NB4 (cell line): ENCODE measurements around the gene DENND1A.

ENCODE experiments used
- TF ChIP-seq, protein P1 (sequence below): IDR thresholded peaks from one replicate; pipeline ENCODE4 v1.5.1; 2012; ENCODE audit warnings: low read depth, low read length
- TF ChIP-seq, protein P2 (sequence below): IDR thresholded peaks from 2 replicates; pipeline ENCODE4 v1.6.1; 2011; ENCODE audit warnings: low read depth, low read length

DNA sequence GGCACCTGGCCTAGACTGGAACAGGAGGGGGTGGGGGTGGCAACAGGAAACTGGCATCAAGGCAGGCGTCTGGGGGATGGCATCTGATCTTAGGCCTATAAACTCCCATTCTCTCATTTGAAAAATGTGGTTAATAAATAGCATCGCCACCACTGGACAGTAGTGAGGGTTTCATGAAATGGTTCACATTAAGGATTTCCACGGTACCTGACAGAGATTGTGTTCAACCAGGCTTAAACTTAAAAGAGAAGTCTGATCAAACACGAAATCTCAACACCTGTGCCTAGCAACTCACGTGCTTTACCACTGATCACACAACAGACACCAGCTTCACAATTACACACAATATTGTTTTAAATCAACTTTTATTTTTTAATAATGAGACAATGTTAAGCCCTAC is 3.0 kb downstream of the DENND1A start:
- TF ChIP-seq, protein P1, sequence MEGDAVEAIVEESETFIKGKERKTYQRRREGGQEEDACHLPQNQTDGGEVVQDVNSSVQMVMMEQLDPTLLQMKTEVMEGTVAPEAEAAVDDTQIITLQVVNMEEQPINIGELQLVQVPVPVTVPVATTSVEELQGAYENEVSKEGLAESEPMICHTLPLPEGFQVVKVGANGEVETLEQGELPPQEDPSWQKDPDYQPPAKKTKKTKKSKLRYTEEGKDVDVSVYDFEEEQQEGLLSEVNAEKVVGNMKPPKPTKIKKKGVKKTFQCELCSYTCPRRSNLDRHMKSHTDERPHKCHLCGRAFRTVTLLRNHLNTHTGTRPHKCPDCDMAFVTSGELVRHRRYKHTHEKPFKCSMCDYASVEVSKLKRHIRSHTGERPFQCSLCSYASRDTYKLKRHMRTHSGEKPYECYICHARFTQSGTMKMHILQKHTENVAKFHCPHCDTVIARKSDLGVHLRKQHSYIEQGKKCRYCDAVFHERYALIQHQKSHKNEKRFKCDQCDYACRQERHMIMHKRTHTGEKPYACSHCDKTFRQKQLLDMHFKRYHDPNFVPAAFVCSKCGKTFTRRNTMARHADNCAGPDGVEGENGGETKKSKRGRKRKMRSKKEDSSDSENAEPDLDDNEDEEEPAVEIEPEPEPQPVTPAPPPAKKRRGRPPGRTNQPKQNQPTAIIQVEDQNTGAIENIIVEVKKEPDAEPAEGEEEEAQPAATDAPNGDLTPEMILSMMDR, result no peak
- TF ChIP-seq, protein P2, sequence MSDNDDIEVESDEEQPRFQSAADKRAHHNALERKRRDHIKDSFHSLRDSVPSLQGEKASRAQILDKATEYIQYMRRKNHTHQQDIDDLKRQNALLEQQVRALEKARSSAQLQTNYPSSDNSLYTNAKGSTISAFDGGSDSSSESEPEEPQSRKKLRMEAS, result no peak
